Ishikawa (cell line): ENCODE data around the gene SCG3.

ENCODE experiments used
- CEBPB ChIP-seq: IDR thresholded peaks from 2 replicates; pipeline ENCODE4 v1.6.1; 2012
- CREB1 ChIP-seq: IDR thresholded peaks from 2 replicates; pipeline ENCODE4 v1.6.1; 2012; ENCODE audit warnings: low read depth
- EP300 ChIP-seq: IDR thresholded peaks from 2 replicates; pipeline ENCODE4 v1.6.1; 2012; ENCODE audit warnings: borderline replicate concordance
- MAX ChIP-seq: IDR thresholded peaks from 2 replicates; pipeline ENCODE4 v1.6.1; 2012
- RAD21 ChIP-seq: IDR thresholded peaks from 2 replicates; pipeline ENCODE4 v1.6.1; 2012; ENCODE audit warnings: low read depth
- REST ChIP-seq: IDR thresholded peaks from 2 replicates; pipeline ENCODE4 v1.6.1; 2012; ENCODE audit warnings: low read depth, mild to moderate bottlenecking
- USF1 ChIP-seq: IDR thresholded peaks from 2 replicates; pipeline ENCODE4 v1.6.1; 2012
- ZBTB7A ChIP-seq: IDR thresholded peaks from 2 replicates; pipeline ENCODE4 v1.6.1; 2012; ENCODE audit warnings: low read depth

- TF ChIP-seq EP300 (no peak), MAX (no peak; the same call in none of the 2 replicates), USF1 (no peak), CREB1 (0 out of 2 replicates have a peak, but pooled peaks have one; percentile 26), RAD21 (no peak), CEBPB (no peak), REST (no peak), ZBTB7A (peak; percentile 51; the same call in 1 of the 2 replicates)
Observed at GRCh38 chr15:51737522-51738305, 56.4 kb downstream of the SCG3 start, which contains the start of gene LYSMD2.
